Uterus (tissue), 4 donors: ENCODE measurements around the gene TXK. TPM values are rescaled to one million over a fixed set of nuclear protein-coding genes. Genes with fewer than 3 reads are reported as not detected.

Experiments used
- DNase-seq, 2 donors: peaks; one replicate each; pipeline ENCODE4 v3.0.0-alpha.2; 2019 to 2020
- H3K27ac ChIP-seq, 2 donors: fragments of 200-600 bp; sonication (generic); 1 replicate in 1 of 2; 2 replicates in 1 of 2; pipeline ENCODE4 v1.5.1; 2016 to 2018
- H3K27me3 ChIP-seq, 2 donors: fragments of 200-600 bp; sonication (generic); one replicate each; pipeline ENCODE4 v1.5.1; 2018 to 2019; ENCODE audit warnings: control low read depth in 1 of 2
- H3K36me3 ChIP-seq, 2 donors: fragments of 200-600 bp; sonication (generic); one replicate each; pipeline ENCODE4 v1.5.1; 2019; ENCODE audit warnings: control low read depth in 1 of 2
- H3K4me1 ChIP-seq, 2 donors: fragments of 200-600 bp; sonication (generic); one replicate each; pipeline ENCODE4 v1.5.1; 2018 to 2019; ENCODE audit warnings: control low read depth in 1 of 2
- H3K4me3 ChIP-seq, 2 donors: fragments of 200-600 bp; sonication (generic); 1 replicate in 1 of 2; 2 replicates in 1 of 2; pipeline ENCODE4 v1.5.1; 2018 to 2019; ENCODE audit warnings: mild to moderate bottlenecking in 1 of 2
- H3K9me3 ChIP-seq, 2 donors: fragments of 200-600 bp; sonication (generic); one replicate each; pipeline ENCODE4 v1.5.1; 2019; ENCODE audit warnings: control low read depth in 1 of 2
- CTCF ChIP-seq, 4 experiments: fragments of 200-600 bp in 2 of 4; fragments of 450-650 bp in 2 of 4; sonication (generic) in 2 of 4; IDR thresholded peaks; one replicate each; pipeline ENCODE4 v1.5.1; 2016 to 2019; ENCODE audit warnings: antibody characterized with exemption in 4 of 4, mild to moderate bottlenecking in 2 of 4, moderate library complexity in 1 of 4
- POLR2A ChIP-seq, 2 donors: fragments of 450-650 bp; IDR thresholded peaks; one replicate each; pipeline ENCODE4 v1.6.1; 2016; ENCODE audit warnings: antibody characterized with exemption in 2 of 2, mild to moderate bottlenecking in 1 of 2, moderate library complexity in 1 of 2
- intact Hi-C: fragments of 100-400 bp; cut with DNase I; formaldehyde crosslinking; loops from one replicate; pipeline ENCODE4 v1.15.1; 2023; ENCODE audit warnings: low total_unique reads
- total RNA-seq, 4 donors: library from RNA; depleted of rRNA in 3 of 4; stranded (reverse); fragments of >200 nt in 3 of 4; gene quantifications; one replicate each; pipeline versions ENCODE4 v1.1.0 to v1.2.4, GENCODE V29; 2014 to 2023
- donor health status: DM: yes; HTN: yes; CAD: no.

The TXK gene
- total RNA-seq, 4 donors from 2014 or later: 1.3 to 6.4 (median 3.1) TPM; not detected in 1

GRCh38 chr4:48118081-48118480 lies 16.0 kb downstream of the TXK start:
- Histone ChIP-seq H3K27me3 (no peaks in the 10 kb centered on the region), H3K9me3 (no peaks in the 10 kb centered on the region), H3K4me1 (no peaks in the 10 kb centered on the region), H3K4me3 (no peak overlapping the region), H3K27ac (no peak overlapping the region), H3K36me3 (no peaks in the 10 kb centered on the region)
- no peak for TF ChIP-seq CTCF (IDR thresholded peaks at IDR 0.05)
- no peak for TF ChIP-seq POLR2A (IDR thresholded peaks at IDR 0.05)
- no peak for DNase-seq
- intact Hi-C loops: no loop called here

GRCh38 chr4:48116582-48116981 lies 17.5 kb downstream of the TXK start:
- intact Hi-C loops: no loop called here
- no peak for DNase-seq

DNA sequence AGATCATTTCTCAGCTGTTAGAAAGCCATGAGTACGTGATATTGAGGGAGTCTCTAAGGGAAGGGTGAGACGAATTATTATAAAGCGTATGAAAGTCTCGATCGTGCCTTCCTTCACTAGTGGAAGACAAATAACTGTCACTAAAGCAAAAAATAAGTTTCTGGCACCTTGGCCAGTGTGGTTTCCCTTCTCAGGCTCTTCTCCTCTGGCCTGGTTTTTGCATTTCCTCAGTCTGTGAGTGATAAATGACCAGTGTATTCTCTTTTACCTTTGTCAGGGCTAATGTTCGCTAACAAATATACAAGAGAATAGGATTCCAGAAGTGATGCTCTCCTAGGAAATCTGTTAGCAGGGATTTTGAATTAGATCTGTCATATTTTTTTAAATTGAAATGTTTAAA lies 19.6 kb downstream of the TXK start:
- TF ChIP-seq CTCF (IDR thresholded peaks at IDR 0.05): no peak
- TF ChIP-seq POLR2A (IDR thresholded peaks at IDR 0.05): no peak
- H3K4me1 ChIP-seq: no peaks in the 10 kb centered on the region
- H3K27me3 ChIP-seq: no peaks in the 10 kb centered on the region
- intact Hi-C loops: no loop called here
- no peak overlapping the region for H3K4me3 ChIP-seq
- no peaks in the 10 kb centered on the region for H3K36me3 ChIP-seq
- no peak for DNase-seq
- no peak overlapping the region for H3K27ac ChIP-seq
- no peaks in the 10 kb centered on the region for H3K9me3 ChIP-seq

More at GRCh38 chr4:48116582-48116981, 17.5 kb downstream of the TXK start:
- TF ChIP-seq POLR2A (IDR thresholded peaks at IDR 0.05) (no peak), CTCF (IDR thresholded peaks at IDR 0.05) (no peak)
- H3K4me1 ChIP-seq: no peaks in the 10 kb centered on the region
- no peaks in the 10 kb centered on the region for H3K27me3 ChIP-seq
- H3K9me3 ChIP-seq: no peaks in the 10 kb centered on the region
- H3K36me3 ChIP-seq: no peaks in the 10 kb centered on the region
- H3K4me3 ChIP-seq: no peak overlapping the region
- H3K27ac ChIP-seq: no peak overlapping the region

- no peaks in the 10 kb centered on the region for H3K36me3 ChIP-seq
- H3K27me3 ChIP-seq: no peaks in the 10 kb centered on the region
- TF ChIP-seq CTCF (IDR thresholded peaks at IDR 0.05): no peak
- no peak for TF ChIP-seq POLR2A (IDR thresholded peaks at IDR 0.05)
- H3K4me1 ChIP-seq: no peaks in the 10 kb centered on the region
- no peak overlapping the region for H3K4me3 ChIP-seq
- no peaks in the 10 kb centered on the region for H3K9me3 ChIP-seq
- intact Hi-C loops: no loop called here
- H3K27ac ChIP-seq: no peak overlapping the region
- DNase-seq: no peak
These were observed 21.9 kb downstream of the TXK start for GRCh38 chr4:48112017-48112667.

DNA sequence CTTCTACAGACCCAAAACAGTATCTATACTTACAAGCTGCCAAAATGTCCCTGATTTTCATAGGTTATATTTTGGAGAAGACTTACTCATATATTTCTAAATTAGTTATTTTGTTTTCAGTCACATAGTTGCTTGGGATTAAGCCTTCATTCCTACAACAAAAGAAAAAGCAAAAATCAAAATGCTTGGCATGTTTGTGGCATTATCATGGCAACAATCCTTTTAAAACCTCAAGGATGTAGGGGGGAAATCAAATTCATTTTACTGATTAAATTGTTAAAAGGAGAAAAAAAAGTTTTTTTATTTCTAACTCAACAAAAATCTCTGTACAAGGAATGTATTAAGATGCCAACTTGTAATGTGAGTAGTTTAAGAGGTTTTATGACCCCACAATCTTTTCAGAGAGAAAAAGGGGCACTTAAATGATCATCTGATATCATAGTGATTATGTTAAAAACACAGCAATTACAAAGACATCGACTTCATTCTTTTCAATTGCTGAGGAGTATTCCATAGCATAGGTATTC lies 23.5 kb downstream of the TXK start:
- H3K4me1 ChIP-seq: no peaks in the 10 kb centered on the region
- no peaks in the 10 kb centered on the region for H3K9me3 ChIP-seq
- TF ChIP-seq CTCF (IDR thresholded peaks at IDR 0.05) (no peak), POLR2A (IDR thresholded peaks at IDR 0.05) (no peak)
- no peaks in the 10 kb centered on the region for H3K27me3 ChIP-seq
- H3K4me3 ChIP-seq: no peak overlapping the region
- intact Hi-C loops: no loop called here
- no peak overlapping the region for H3K27ac ChIP-seq
- H3K36me3 ChIP-seq: no peaks in the 10 kb centered on the region
- DNase-seq: no peak
